ENCODE measurements around the gene PADI3. TPM values are rescaled to one million over a fixed set of nuclear protein-coding genes. Genes with fewer than 3 reads are reported as not detected.
"Not testable (repeated sequence)": the region's sequence is repeated elsewhere in the genome, so short reads cannot be mapped to it uniquely, and the experiment has no call there.

Gene PADI3
- polyA plus RNA-seq, 3 donors: 0.07 to 0.12 (median 0.09) TPM

DNA sequence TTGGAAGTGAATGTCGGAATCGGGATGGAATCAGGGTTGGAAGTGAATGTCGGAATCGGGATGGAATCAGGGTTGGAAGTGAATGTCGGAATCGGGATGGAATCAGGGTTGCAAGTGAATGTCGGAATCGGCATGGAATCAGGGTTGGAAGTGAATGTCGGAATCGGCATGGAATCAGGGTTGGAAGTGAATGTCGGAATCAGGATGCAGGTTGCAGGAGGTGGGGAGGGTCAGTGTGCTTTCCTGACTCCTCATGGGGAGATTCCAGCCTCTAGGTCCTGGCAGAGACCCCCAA lies 7.2 kb upstream of the PADI3 start:
- not testable (repeated sequence) for DNase-seq

GRCh38 chr1:17243274-17243673 lies 5.6 kb upstream of the PADI3 start:
- DNase-seq: no peak

DNA sequence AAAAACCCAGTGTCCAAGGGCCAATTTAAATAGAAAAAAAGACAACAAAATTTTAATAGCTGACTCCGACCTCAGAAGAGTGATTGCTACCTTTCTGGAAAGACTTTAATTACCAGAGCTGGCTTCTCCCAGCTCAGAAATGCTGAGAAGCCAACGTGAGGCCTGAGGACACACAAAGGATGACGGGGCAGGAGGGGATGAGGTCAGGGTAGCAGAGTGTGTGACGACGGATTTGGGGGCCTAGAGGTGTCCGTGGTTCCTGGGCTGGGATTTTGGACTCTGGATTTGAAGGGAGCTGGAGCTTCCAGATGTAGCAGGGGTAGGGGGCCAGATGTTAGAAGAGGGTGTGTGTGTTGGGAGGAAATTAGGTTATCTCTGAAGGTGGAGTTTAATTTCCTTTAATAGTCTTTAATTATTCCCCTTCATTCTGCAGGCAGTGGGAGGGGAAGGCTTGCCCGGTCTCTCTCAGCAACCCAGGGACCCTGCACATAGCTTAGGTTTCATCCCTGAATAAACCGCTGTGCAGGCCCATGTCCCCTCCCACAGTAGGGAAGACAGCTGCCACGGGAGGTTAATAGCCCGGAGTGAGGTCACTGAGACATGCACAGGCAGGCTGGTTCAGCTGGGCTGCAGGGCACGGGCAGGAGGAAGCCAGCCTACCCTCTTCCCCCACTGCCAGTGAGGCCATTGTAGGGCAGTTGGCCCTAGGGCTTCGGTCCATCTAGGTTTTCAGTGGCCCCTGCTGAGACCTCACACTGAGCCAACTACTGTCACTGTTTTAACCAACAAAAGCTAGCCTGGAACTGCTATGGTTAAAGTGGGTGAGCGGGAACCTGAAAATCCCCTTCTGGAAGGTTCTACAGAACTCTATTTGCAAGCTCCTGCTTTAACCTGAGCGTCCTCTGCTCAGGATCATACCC lies 3.8 kb upstream of the PADI3 start:
- peak; percentile 84 for DNase-seq

GRCh38 chr1:17245816-17246325 lies 3.0 kb upstream of the PADI3 start:
- DNase-seq: no peak

- DNase-seq: no peak
Observed at GRCh38 chr1:17246971-17247370, 1.9 kb upstream of the PADI3 start.

DNA sequence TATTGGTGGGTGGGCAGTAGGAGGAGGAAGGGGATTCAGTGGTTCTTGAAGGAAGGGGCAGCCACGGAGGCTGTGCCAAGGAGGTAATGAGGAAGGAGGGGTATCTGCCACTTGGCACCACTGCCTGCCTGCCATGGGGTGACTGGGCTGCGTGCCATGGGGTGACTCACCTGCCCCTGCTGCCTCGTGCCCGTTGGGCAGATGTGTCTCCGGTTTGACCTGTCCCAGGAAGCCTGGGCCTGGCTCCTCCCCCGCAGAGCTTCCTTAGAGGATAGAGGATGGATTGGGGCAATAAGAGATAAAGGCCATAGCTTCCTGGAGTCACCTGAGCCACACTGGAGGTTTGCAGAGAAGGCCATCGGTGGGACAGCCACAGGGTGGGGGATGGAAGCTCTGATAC lies 1.7 kb downstream of the PADI3 start:
- DNase-seq: no peak

- DNase-seq: no peak
Observed at GRCh38 chr1:17251246-17251645, 2.3 kb downstream of the PADI3 start.

- no peak for DNase-seq
Observed at GRCh38 chr1:17251701-17252376, 2.9 kb downstream of the PADI3 start.

- DNase-seq: no peak
Observed at GRCh38 chr1:17255336-17255735, 6.4 kb downstream of the PADI3 start.

DNA sequence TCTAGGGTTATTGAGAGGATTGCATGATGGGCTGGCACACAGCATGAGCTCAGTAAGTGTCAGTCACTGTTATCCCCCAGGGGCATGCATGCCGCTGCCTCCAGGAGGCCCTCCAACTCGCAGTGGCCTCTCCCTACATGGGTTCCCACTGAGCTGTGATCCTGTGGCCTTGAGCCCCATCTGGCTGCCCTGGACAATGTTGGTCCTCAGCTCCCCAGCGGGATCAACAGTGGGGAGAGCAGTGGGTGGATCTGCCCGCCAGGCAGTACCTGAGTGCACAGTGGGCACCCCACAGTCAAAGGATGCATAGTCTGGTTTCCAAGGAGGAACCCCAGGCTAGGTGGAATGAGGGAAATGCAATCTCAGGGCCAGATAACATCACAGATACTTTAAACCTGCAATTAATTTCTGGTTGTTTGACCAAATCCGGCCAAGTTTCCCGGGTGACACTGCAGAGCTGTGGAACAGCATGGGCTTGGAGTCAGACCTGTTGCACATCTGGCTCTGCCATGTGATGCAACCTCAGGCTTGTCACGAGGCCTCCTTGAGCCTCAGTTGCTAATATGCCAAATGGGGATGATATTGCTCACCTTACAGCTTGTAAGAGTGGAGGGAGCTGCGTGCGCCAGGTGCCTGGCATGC lies 9.3 kb downstream of the PADI3 start:
- no peak for DNase-seq

GRCh38 chr1:17258758-17259130 lies 9.8 kb downstream of the PADI3 start:
- DNase-seq: no peak

GRCh38 chr1:17259233-17259873 lies 10.5 kb downstream of the PADI3 start:
- DNase-seq: no peak

DNA sequence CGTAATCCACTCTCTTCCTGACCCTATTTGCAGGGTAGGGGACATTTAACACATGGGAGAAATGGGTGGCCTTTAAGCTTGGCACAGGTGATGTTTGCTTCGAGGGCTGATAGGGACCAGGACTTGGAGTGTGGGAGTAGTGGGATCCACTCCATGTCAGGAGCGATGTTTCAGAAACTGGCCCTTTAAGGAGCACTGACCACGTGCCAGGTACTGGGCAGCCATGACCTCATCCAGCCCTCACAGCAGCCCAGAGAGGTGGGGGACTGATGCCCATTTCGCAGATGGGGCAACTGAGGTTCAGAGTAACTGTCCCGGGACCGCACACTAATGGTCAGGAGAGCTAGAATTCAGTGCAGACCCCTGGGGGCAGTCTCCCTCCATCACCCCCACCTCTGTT lies 11.4 kb downstream of the PADI3 start:
- DNase-seq: no peak

- no peak for DNase-seq
Observed at GRCh38 chr1:17260738-17261137, 11.8 kb downstream of the PADI3 start.

DNA sequence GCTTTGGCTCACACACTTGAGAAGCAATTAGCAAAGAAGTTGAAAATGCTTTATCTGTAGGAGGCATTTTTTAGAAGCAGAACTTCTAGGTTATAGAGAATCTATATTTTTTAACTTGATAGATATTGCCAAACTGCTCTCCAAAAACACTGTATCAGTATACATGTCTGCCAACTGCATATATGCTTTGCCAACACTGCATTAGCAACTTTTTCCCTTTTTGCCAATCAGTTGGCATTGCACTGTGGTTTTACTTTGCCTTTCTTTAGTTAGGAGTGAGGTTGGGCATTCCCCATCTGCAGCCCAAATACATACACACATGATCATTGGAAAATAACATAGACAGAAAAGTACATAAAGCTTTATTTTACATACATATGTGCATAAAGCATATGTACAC lies 15.0 kb downstream of the PADI3 start:
- DNase-seq: no peak

- no peak for DNase-seq
Observed at GRCh38 chr1:17264470-17264869, 15.6 kb downstream of the PADI3 start.

GRCh38 chr1:17265162-17265561 lies 16.3 kb downstream of the PADI3 start:
- no peak for DNase-seq

- no peak for DNase-seq
Observed at GRCh38 chr1:17265950-17266349, 17.1 kb downstream of the PADI3 start.

DNA sequence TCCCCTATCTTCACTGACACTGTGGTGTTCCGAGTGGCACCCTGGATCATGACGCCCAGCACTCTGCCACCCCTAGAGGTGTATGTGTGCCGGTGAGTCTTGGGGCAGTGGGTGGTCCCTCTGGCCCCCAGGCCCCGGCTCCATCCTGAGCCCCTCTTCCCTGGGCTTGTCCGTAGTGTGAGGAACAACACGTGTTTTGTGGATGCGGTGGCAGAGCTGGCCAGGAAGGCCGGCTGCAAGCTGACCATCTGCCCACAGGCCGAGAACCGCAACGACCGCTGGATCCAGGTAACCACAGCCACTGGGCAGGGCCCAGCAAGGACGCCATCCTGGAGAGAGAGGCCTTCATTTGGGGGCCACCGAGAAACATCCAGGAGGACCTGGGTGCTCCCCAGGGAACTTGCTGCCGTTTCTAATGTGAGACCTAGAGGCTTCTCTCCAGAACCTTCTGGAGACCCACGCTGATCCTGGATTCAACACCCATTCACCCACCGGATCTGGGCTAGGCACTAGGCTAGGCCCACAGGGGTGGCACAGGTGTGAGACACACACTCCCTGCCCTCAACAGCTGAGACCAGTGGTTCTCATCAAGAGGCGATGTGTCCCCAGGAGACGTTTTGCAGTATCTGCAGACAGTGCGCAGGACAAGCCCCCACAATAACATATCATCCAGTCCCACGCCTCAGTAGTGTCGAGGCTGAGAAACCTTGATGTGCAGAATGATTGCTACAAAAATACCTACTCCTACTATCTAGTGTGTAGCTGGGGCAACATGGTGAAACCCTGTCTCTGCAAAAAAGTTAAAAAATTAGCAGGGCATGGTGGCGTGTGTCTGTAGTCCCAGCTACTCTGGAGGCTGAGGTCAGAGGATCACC lies 22.2 kb downstream of the PADI3 start:
- DNase-seq: no peak

DNA sequence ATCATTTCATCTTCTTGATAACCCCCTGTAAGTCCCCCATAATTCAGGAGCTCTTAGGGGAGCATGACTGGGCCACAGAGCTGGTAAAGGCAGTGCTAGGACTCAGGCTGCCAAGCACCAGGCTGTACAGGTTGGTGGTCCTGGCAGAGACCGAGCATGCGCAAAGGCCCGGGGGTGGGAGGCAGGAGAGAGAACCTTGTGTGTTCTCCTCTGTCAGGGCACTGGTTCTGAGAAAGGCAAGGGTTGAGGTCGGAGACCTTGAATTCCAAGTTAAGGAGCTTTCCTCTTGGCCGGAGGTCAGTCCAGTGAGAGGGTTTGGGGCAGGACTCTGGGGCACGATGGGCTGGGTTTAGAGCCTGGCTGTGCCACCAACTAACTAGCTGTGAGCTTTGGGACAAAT lies 23.2 kb downstream of the PADI3 start:
- DNase-seq: no peak

DNA sequence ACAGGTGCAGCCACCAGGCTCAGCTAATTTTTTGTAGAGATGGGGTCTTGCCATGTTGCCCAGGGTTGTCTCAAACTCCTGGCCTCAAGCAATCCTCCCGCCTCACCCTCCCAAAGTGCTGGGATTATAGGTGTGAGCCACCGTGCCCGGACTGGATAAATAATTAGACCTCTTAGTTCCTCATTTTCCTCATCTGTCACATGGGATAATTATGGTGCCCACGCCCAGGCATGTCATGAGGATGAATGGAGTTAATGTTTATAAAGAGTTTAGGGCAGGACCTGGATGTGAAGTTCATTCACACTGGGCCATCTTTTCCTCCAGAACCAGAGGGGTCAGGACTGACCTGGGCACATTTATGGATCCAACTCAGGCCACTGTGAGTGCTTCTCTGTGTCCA lies 23.7 kb downstream of the PADI3 start:
- no peak for DNase-seq
